ENCODE measurements around the gene HIGD2A.
A peak's percentile ranks its signal among the peaks of the same experiment; 100 is the strongest.
"Not testable (repeated sequence)": the region's sequence is repeated elsewhere in the genome, so short reads cannot be mapped to it uniquely, and the experiment has no call there.

HIGD2A gene

DNA sequence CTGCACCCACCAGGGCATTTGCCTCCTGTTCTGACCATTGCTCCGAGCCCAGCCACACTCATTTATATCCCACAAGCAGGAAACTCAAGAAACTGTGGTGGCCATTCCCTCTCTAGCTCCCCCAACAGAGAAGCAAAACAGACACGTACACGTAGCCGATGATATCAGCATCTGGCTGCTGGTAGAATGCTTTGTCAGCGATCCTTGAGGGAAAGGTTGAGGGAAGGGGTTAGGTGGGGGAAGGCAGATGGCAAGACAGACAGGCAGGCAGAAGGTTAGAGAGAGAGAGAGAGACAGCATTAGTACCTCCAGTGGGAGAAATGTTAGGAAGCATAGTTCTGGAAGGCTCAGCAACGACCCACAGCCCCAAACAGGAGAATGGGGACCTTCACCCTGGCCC lies 7.8 kb downstream of the HIGD2A start:
- DNase-seq = no peak

DNA sequence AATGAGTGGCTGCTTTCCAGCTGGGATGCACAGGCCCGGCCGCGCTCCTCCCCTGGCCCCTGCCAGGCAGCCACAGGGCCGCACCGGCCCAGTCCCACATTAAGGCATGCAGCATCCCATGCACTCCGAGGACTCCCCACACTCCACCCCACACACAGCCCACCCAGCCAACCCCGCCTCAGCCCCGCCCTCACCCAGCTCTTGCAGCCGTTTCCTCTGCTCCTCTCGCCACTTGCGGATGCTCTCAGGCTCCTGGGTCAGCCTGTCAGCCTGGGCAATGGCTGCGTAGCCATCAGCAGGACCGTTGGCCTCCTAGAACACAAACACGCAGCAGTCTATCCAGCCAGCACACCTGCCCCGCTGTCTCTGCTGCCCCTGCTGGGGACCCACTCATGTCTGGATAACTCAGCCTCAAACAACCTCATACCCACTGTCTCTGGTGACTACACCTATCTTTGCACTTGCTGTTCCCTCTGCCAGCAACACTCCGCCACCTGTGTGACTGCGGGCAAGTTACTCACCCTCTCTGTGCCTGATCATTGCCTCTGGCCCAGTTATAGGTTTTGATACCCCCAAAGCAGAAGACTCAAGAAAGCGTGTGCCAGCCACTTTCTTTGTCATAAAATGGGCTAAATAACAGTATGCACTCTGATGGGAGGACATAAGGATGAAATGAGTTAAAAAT lies 9.3 kb downstream of the HIGD2A start:
- DNase-seq = no peak

DNA sequence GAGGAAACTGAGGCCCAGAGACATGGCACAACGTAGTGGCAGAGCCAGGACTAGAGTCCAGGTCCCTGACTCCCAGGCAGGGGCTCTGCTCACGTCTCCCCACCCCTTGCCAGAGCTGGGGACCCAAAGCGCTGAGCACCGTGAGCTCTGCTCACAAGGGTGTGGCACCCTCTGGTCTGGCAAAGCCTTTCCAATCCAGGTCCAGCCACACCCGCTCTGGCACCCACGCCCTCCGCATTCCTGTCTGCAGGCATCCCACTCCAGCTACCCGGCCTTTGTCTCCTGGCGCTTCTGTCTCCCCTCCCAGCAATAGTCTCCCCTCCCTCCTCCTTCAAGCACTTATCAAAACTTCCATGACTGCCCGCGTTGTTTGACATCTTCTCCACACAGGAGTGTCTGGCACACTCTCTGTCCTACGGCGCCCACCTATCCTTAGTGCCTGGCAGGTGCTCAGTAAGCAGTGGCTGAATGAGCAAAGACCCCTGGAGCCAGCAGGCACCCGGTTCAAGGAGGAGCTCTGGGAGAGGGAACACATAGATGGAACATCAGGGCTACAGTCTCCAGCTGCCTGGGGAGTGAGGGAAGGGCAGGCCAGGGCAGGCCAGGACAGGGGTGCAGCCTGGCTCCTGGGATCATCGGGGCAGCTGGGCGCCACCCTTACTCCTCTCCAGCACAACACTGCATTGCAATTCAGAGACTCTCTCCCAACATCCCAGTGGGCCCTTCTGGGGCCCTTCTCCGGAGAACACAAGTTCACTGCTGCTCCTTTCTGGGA lies 12.0 kb downstream of the HIGD2A start:
- DNase-seq = no peak

DNA sequence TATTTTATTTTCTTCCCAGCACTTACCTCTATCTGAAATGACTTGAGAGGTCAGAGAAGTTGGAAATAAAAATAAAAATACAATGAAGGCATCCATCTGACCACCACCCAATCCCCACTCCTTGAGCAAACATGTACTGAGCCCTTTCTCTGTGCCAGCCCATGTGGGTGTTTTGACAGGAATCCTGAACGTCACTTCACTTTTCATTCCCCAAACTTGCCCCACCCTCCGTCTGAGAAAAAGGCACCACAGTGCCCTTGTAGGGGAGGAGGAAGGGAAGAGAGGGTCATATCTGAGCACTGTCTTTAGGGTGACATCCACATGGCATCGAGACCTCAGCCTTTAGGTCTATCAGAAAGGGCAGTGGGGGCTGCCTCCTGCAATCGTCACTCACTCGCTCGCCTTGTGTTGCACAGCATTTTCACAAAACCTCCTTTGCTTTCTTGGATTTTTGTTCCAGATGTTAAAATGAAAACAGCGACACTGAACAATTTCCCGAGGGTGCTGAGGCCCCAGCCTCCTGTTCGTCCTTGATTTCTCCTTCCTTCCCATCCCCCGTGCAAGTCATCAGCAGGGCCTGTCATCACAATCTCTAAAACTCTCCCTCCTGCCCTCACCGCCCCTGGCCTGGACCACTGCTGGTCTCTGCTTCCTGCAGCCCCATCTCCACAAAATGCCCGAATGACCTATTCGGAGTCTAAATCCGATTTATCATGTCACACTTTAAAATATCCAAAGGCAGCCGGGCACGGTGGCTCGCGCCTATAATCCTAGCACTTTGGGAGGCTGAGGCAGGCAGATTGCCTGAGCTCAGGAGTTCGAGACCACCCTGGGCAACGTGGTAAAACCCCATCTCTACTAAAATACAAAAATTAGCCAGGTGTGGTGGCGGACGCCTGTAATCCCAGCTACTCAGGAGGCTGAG lies 13.0 kb downstream of the HIGD2A start:
- DNase-seq = no peak

DNA sequence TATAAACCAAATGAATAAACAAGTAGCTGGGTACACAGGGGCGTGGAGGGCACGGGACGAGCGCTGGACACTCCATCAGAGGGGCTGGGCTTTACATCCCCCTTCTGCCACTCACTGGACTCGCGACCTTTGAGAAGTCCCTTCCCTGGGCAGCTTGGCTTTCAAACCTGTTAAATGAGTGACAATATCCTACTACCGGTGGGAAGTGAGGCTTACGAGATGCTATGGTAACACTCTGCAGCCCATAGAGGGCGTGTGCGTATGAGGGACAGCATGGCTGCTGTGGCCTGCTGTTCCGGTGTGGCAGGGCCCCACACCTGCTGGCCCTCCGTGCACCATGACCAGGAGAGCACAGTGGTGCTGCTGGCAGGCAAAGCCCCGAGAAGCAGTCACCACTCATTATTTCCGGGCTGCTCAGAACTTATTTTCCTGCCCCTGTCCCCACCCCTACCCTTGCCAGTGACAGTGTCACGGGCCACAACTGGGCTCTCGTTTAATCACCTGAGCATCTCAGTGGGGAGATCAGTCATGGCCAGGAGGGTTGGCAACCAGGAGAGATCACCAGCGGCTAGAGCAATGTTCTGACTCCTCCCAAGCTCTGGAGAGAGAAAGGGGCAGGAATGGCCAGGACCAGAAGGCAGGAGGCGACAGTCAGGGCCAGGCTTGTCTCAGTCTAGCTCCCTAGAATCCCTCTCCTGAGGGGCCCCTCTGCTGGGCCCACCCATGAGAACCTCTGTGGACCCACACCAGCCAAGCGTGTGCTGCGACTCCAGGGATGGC lies 17.3 kb downstream of the HIGD2A start:
- DNase-seq = no peak

DNA sequence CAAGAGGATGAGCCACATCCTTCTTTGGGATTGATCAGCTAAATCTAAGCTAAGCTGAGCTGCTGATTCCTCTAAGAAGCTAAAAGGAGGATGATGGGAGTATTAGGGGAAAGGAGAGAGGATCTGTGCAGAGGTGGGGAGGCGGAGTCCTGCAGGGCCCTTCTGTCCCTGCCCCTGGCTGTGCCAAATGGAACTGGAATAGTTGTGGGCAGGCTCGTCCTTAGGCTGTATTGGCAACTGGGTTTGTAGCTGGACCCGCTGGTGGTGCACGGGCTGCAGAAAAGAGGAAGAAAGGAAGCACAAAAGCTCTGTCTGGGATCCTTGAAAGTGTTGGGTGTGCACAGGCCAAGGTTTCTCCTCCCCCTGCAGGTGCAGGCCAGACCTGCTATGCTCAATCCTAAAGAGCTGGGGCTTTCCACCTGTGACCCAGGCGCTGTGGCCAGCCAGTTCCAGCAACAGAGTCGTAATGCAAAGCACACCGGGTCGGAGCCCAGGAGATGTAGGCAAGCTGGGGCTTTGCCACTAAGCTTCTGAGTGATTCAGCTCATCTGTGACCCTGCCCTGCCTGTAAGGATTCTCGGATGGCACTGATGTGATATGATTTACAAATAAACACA lies 18.0 kb downstream of the HIGD2A start:
- DNase-seq = no peak

DNA sequence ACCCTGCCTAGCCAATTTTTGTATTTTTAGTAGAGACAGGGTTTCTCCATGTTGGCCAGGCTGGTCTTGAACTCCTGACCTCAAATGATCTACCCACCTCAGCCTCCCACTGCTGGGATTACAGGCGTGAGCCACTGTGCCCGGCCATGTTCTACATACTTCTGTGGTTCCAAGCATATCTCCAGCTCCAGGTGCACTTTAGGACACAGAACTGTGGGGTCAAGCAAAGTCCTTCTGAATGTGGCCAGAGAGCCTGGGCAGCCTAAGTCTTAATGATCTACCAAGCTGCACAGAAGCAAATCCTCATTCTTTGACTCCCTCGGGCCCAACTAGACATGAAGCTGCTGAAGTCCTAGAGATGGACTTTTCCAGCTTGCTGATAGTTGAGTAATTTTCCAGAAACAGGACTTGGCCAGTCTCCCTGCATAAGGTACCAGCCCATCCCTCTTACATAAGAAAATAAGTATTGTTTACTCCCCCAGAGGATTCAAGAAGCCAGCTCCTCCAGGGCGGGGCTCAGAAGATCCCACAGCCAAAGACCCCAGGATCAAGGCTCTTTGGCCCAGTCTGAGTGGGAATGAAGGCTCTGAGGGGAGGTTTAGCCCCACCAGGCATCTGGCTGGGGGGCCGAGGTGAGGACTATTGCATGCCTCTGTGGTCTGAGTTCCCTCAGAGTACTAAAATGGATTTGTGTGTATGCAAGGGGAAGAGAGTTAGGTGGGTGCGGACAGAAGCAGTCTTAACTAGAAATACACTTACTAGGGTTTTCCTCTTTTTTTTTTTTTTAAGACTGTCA lies 19.1 kb downstream of the HIGD2A start:
- DNase-seq = no peak

DNA sequence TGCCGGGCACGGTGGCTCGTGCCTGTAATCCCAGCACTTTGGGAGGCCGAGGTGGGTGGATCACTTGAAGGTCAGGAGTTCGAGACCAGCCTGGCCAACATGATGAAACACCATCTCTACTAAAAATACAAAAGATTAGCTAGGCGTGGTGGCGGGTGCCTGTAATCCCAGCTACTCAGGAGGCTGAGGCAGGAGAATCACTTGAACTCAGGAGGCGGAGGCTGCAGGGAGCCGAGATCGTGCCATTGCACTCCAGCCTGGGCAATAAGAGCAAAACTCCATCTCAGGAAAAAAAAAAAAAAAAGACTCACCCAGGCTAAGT lies 19.7 kb downstream of the HIGD2A start:
- DNase-seq = not testable (repeated sequence)

DNA sequence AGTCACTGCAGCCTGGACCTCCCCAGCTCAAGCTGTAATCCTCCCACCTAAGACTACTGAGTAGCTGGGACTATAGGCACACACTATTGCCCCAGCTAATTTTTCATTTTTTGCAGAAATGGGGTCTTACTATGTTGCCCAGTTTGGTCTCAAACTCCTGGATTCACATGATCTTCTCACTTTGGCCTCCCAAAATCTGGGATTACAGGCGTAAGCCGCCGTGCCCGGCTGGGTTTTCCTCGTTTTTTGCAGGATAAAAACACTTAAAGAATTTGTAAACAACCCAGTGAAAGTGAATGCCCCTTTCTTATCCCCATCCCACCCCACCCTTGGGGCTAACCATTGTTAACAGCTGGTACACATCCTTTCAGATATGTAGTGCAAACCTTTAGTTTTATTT lies 20.0 kb downstream of the HIGD2A start:
- no peak for DNase-seq

DNA sequence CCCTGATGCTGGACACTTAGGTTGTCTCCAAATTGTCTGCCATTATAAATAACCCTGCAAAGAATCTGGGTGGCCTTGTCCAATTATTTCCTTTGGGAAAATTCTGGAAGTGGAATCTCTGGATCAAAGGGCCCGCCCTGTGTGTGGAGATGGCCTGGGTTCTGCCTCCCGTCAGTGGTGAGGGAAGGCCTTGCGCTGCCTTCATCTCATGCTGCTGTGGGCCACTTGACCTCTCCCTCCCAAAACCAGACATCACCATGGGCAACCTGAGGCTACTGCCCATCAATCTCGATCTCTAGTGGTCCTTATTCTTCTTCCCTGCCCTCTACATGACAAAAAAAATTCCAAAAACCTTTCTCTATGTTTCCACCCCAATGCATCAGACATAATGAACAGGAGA lies 21.2 kb downstream of the HIGD2A start:
- no peak for DNase-seq

DNA sequence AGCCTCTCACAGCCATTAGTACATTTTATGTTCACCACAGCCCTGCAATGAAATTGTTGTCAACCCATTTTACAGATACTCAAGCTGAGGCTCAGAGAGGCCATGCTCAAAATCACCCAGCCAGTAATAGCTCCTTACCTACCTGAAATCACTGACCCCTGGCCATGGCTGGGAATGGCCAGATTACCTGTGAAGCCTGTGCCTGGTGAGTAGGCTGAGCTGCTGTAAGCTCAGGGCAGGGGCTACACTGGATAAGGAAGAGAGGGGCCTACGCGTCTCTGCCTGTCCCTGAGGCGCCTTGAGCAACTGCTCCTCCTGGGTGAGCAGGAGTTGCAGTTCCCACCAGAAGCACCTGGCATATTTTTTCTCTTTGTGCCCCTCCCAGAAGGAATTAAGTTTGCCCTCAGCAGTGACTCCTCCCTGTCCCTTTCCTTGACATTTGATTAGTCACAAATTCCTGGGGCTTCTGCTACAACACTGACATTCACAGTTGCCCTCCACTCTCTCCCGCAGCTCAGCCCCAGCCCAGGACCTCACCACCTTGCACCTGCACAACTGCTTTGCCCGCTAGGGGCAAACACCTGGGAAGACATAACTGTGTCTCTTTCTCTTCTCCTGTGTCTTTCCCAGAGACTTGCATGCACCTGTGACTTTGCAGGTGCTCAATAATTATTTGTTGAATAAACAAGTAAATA lies 22.1 kb downstream of the HIGD2A start:
- DNase-seq = no peak

DNA sequence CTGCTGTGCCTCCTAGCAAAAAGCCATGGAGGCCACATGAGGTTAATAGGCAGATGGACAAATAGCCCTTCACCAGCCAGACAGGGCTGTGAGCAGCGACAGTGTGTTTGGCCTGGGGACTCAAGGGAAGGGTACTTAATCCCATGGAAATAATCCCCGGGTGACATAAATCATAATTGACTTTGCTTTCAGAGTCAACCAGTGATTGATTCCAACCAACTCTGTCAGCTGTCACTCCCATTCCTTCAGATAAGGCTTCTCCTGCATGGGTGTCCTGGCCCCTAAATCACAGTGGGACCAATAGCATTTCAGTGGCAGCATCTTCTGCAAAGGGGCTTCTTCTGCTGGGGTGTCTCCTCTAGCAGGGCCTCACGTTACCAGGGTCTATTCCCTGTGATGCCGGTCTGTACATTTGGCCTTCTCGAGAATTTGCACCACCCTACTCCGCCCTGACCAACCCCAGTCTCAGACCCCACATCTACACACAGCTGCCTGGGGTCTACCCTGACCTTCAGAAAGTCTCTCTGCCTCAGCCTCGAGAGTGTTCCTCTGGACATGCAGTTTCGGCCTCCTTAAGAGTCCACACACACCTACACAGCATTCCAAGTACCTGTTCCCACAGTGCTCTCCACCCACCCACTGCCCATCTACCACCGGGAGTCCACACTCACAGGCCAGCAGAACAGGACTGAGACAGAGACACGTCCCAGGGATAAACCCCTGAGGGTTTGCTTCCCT lies 24.1 kb downstream of the HIGD2A start:
- no peak for DNase-seq

DNA sequence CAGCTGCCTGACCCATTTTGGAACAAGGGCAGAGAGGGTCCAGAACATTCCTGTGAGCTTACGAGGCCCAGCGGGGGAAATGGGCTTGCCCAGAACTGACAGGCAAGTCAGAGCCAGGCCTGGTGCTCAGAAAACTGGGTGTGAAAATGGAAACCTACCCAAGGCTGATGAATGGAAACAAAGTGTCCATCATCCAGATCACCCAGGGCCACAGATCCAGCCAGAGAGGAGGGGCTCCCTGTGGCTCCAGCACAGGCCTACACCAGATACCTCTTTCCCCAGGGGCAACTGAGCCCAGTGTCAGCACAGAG lies 24.7 kb downstream of the HIGD2A start:
- DNase-seq = no peak

DNA sequence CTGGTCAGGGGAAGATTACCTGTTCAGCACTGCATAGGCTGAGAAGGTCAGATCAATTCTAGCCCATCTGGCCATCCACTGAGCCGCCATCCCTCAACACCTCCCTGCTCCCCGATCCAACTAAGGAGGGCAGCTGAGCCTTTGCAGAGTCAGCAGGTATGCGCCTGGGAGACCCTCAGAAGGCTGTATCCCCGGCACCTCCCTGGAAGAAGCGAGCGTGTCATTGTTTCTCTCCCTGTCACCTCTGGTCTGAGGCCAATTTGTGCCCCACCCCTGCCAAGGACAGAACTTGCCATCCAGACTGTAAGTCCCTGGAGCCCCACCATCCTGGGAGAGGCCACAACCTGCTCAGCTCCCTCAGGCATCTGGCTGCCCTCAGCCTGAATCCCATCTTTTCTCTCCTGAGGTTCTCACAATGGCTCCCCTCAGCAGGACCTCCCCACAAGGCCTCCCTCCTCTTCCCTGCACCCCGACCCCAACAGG lies 25.2 kb downstream of the HIGD2A start:
- DNase-seq = no peak

DNA sequence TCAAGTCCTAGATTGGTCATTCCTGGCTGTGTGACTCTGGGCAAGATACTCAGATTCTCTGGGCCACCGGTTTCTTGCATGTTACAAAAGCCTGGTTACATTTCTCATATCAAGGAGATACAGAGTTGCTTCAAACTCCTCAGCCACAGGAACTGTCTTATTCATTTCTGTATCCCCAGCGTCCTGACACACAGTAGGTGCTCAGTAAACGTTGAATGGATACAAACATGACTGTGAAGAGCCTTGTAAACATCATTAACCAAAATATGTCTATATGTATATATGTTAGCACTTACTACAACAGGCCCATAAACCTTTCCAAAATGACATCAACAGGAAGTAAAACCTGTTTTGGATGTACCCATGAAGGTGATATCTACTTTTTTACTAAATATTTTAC lies 26.2 kb downstream of the HIGD2A start:
- no peak for DNase-seq

DNA sequence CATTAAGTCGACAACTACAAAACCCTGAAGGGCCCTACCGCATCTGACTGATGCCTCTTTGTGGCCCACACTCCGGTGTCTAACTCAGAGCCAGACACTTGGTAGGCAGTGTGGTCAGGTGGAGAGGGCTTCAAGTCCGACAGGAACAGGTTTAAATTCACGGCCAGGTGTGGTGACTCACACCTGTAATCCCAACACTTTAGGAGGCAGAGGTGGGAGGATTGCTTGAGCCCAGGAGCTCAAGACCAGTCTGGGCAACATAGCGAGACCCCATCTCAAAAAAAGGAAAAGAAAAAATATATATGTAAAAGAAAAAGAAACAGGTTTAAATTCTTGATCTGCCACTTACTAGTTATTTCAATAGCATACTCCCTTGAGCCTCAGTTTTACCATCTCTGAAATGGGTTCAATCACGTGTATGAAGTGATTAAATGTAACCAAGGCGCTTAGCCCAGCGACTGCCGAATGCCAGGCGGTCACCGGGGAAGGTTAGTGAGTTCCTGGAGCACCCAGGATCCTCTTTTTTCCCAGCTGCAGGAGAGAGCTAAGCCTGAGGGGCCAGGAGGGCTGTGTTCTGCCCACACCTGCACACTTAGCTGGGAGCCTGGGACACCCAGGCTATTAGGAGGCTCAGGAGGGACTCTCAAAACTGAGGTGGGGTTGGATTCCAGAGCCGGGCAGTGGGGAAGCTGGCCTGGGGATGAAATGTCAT lies 26.8 kb downstream of the HIGD2A start:
- DNase-seq = no peak

DNA sequence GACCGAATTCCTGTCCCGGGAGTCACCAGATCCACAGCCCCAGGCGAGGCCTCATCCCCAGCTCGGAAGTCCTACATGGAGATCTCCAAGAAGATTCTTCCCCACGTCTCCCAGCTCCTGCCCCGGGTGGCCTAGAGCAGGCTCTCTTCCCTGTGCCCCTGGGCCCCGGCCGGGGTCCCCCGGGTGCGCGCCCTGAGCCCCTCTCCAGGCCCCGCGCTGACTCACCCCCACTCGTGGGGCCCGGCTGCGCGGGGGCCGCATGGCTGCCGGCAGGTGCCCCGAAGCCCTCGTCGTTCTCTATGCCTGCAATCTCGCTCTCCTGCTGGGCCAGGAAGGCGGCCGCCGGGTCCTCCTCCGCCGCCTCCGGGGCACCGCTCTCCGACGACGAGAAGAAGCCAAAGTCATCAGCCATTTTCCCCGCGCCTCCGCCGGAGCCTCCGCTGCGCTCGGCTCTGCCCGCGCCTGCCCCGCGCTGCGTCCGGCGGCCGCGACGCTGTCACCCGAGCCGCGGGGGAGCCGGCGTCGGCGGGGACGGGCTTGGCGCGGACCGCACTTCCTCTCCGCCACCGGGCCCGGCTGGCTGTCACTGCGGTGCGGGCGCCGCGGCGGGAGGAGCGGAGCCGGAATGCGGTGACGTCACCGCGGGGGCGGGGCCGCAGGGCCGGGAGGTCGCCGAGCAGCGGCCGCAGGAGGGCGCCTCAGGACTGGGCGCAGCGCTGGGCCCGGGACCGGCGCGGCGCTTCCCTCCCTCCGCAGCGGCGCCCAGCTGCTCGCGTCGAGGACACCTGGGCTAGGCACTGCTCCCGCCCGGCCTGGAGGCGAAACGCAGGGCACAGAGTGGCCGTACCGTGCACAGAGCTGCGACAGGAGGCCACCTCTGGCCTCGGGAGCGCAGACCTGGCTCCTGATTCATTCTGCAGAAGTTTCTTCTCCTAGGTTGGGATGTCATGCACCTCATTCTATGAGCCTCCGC lies 27.7 kb downstream of the HIGD2A start, which contains the start of gene CLTB:
Gene CLTB, minus strand, starts transcription at position 588 of the 973 bp plus-strand sequence. Its CDS starts 176 bp downstream, at position 412.
- peak; percentile 35 to 80 for DNase-seq

DNA sequence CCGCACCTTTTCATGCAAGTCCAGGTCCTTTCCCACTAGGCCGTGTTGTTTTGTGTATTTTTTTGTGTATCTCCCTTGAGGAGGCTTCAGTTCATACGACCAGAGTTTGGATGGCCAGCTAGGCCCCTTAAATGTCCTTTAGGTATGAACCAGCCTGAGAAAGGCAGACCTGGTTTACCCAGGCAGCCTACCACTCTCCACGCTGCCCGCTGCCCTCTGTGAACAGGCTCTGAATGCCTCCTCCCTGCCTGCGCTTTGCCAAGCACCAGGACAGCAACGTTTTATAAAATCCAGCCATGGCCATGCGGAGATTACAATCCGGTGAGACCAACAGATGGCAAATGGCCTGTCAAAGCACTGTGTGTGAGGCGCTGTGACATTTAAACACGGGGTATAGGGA lies 28.4 kb downstream of the HIGD2A start:
- no peak for DNase-seq
